OCI-LY1 (cell line): ENCODE measurements around the gene SEPTIN10.

Experiments
- H2AFZ ChIP-seq: fragments of 200-600 bp; sonication (generic), shearing (Covaris generic); 2 replicates; pipeline ENCODE4 v1.6.0; 2014; ENCODE audit warnings: antibody characterized with exemption, mild to moderate bottlenecking, low read length
- H3F3A ChIP-seq: fragments of 200-600 bp; sonication (generic), shearing (Covaris generic); 2 replicates; pipeline ENCODE4 v1.6.0; 2014; ENCODE audit warnings: mild to moderate bottlenecking, antibody characterized with exemption, low read length, moderate library complexity; ENCODE audit not compliant: insufficient read depth
- H3K27ac ChIP-seq: fragments of 200-600 bp; sonication (generic); 2 replicates; pipeline ENCODE4 v1.5.1; 2014; ENCODE audit warnings: low read length, mixed run types, mild to moderate bottlenecking, low read depth; ENCODE audit not compliant: poor library complexity, severe bottlenecking
- H3K27me3 ChIP-seq: fragments of 200-600 bp; sonication (generic); 2 replicates; pipeline ENCODE4 v1.6.0; 2014; ENCODE audit warnings: antibody characterized with exemption, mild to moderate bottlenecking, low read length, moderate library complexity; ENCODE audit not compliant: insufficient read depth
- H3K36me3 ChIP-seq: fragments of 200-600 bp; sonication (generic); 2 replicates; pipeline ENCODE4 v1.6.1; 2014; ENCODE audit warnings: mild to moderate bottlenecking, antibody characterized with exemption, low read length, moderate library complexity, mixed read lengths; ENCODE audit not compliant: insufficient read depth
- H3K4me1 ChIP-seq: fragments of 200-600 bp; sonication (generic); 2 replicates; pipeline ENCODE4 v1.5.1; 2014; ENCODE audit warnings: mild to moderate bottlenecking, low read length, moderate library complexity; ENCODE audit not compliant: insufficient read depth, severe bottlenecking
- H3K4me2 ChIP-seq: fragments of 200-600 bp; sonication (generic), shearing (Covaris generic); 2 replicates; pipeline ENCODE4 v1.6.1; 2014; ENCODE audit warnings: low read length
- H3K4me3 ChIP-seq: fragments of 200-600 bp; sonication (generic); 2 replicates; pipeline ENCODE4 v1.5.1; 2014; ENCODE audit warnings: low read length, low read depth, mild to moderate bottlenecking, mixed read lengths; ENCODE audit not compliant: poor library complexity, severe bottlenecking
- H3K79me2 ChIP-seq: fragments of 200-600 bp; shearing (Covaris generic); 2 replicates; pipeline ENCODE4 v1.6.1; 2016; ENCODE audit warnings: mixed run types, low read length, mixed read lengths; ENCODE audit not compliant: insufficient read depth
- H3K9ac ChIP-seq: fragments of 200-600 bp; sonication (generic), shearing (Covaris generic); 2 replicates; pipeline ENCODE4 v1.6.1; 2014; ENCODE audit warnings: mild to moderate bottlenecking, low read length, mixed read lengths
- H3K9me2 ChIP-seq: fragments of 200-600 bp; sonication (generic), shearing (Covaris generic); 2 replicates; pipeline ENCODE4 v1.6.1; 2014; ENCODE audit warnings: low read depth, mild to moderate bottlenecking, low read length, mixed read lengths
- H3K9me3 ChIP-seq: fragments of 200-600 bp; shearing (Covaris generic); 2 replicates; pipeline ENCODE4 v1.6.1; 2014; ENCODE audit warnings: low read length, mixed read lengths
- H4K20me1 ChIP-seq: fragments of 200-600 bp; sonication (generic), shearing (Covaris generic); 2 replicates; pipeline ENCODE4 v1.6.0; 2016; ENCODE audit warnings: mild to moderate bottlenecking, low read length; ENCODE audit not compliant: insufficient read depth
- CTCF ChIP-seq: fragments of 200-600 bp; sonication (generic), shearing (Covaris generic); IDR thresholded peaks from 2 replicates; pipeline ENCODE4 v1.5.1; 2017; ENCODE audit warnings: mild to moderate bottlenecking, antibody characterized with exemption, low read length, moderate library complexity, mixed read lengths
- EZH2 ChIP-seq: fragments of 200-600 bp; sonication (generic), shearing (Covaris generic); IDR thresholded peaks from 2 replicates; pipeline ENCODE4 v1.8.0; 2017; ENCODE audit warnings: borderline replicate concordance, mixed run types, mild to moderate bottlenecking, antibody characterized with exemption, low read length, moderate library complexity, mixed read lengths

Gene SEPTIN10

DNA sequence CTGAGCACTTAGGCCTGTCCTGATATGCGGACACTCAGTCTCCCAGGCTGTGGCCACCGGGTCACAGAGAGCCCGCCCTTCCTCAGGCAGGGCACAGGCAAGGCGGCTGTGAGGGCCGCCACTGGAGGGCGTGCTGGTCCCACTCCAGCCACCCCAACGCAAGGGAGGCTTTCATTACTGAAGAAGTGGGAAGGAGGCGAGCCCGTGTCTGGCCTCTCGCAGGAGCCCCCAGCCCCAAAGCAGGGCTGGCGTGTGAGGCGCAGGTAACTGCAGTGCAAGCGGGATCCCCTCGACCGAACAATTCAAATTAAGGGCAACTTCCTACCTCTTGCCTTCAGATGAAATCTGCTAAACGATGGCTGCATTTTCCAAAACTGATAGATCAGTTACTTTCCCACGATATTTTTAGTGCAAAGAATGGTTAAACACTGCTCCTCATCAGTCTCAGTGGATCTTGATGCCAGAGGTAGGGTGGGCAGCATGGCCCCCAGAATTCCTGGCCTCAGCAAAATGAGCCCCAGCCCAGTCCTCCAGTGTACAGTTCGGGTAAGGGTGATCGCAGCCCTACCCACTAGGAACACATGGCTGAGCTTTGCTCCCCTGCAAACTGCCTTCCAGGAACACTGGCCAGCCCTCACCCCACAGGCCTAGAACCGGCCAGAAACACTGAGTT is 97.2 kb downstream of the SEPTIN10 start:
- H3K9me2 ChIP-seq: no peaks in the 10 kb centered on the region
- no peaks in the 10 kb centered on the region for H3K4me1 ChIP-seq
- H3K79me2 ChIP-seq: no peaks in the 10 kb centered on the region
- no peak overlapping the region for H3K4me3 ChIP-seq
- TF ChIP-seq CTCF (peak; percentile 71), EZH2 (no peak)
- no peaks in the 10 kb centered on the region for H3F3A ChIP-seq
- no peaks in the 10 kb centered on the region for H4K20me1 ChIP-seq
- H3K9ac ChIP-seq: no peak overlapping the region
- no peak overlapping the region for H2AFZ ChIP-seq
- no peaks in the 10 kb centered on the region for H3K9me3 ChIP-seq
- H3K4me2 ChIP-seq: no peak overlapping the region
- no peak overlapping the region for H3K27ac ChIP-seq
- H3K27me3 ChIP-seq: no peaks in the 10 kb centered on the region
- H3K36me3 ChIP-seq: no peaks in the 10 kb centered on the region

DNA sequence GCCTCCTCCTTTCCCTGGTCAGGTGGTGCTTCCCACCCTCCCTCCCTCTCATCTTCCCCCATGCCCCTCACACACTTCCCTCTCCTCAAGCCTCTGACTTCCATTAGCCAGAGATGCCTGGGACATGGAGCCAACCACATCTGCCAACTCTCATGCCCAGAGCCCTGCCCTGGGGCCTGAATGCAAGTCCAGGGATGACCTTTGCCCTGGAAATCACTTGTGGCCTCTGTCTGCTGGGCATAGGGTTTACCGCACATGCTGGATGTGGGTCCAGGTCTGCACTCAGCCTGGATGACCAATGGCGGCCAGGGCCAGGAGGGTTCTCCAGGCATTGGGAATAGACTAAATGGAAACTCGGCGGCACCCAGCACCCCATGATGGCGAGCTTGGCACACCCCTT is 98.9 kb downstream of the SEPTIN10 start:
- no peak overlapping the region for H3K27ac ChIP-seq
- H3K4me2 ChIP-seq: no peak overlapping the region
- no peak overlapping the region for H2AFZ ChIP-seq
- H3K4me3 ChIP-seq: no peak overlapping the region
- no peaks in the 10 kb centered on the region for H4K20me1 ChIP-seq
- TF ChIP-seq EZH2 (no peak), CTCF (no peak)
- H3K79me2 ChIP-seq: no peaks in the 10 kb centered on the region
- H3K9me2 ChIP-seq: no peaks in the 10 kb centered on the region
- no peaks in the 10 kb centered on the region for H3K4me1 ChIP-seq
- no peak overlapping the region for H3K9ac ChIP-seq
- no peaks in the 10 kb centered on the region for H3K9me3 ChIP-seq
- H3K36me3 ChIP-seq: no peaks in the 10 kb centered on the region
- H3F3A ChIP-seq: no peaks in the 10 kb centered on the region
- H3K27me3 ChIP-seq: no peaks in the 10 kb centered on the region

DNA sequence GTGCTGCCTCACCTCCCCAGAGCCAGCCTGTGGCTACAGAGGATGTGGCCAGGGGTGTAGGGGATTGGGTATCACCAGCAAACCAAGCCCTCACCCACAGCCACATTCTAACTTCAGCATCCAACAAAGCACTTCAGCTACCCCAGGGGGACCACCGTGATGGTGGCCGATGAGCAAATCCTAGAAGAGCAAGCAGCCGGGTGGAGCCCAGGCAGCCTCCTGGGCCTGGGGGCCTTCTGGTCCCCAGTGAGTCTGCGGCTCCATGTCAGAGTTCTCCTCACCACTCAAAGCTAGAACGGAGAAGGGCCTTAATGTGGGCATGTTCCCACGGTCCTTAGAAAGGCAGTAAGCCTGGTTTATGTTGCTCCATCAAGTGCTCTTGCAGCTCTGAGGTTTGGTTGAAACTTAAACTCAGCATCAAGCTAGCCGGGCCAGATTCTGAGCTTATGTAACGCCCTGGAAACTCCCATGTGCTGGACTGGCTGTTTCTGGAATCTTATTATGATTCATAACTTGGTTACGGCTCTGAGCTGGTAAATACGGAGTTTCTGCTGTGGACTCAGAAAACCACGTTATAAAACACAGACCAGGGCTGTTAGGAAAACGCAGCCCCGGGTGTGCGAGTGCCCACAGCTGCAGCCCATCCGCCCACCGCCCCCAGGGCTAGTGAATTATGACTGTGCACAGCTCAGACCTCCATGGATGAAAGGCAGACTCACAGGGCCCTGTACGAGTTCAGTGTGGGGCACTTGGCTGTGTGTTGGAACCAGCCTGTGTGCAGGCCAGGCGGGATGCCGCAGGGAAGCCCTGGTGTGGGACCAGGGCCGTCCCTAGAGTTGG is 99.8 kb downstream of the SEPTIN10 start:
- Histone ChIP-seq H3K27ac (no peak overlapping the region), H3K4me2 (no peak overlapping the region), H3K36me3 (no peaks in the 10 kb centered on the region), H3K79me2 (no peaks in the 10 kb centered on the region), H3K4me1 (no peaks in the 10 kb centered on the region), H4K20me1 (no peaks in the 10 kb centered on the region), H3K9me2 (no peaks in the 10 kb centered on the region), H3F3A (no peaks in the 10 kb centered on the region), H3K4me3 (no peak overlapping the region), H2AFZ (no peak overlapping the region), H3K9me3 (no peaks in the 10 kb centered on the region), H3K27me3 (no peaks in the 10 kb centered on the region), H3K9ac (no peak overlapping the region)
- no peak for TF ChIP-seq CTCF
